RWPE1 (cell line): ENCODE results near the gene ZNHIT6.

Experiments
- CTCF ChIA-PET: fragments of 350-600 bp; sonication (Branson Sonifier 250); formaldehyde crosslinking; extraction: SDS; loops from one replicate; lab custom pipeline; 2021; lab: Yijun Ruan, JAX
- POLR2A ChIA-PET: fragments of 400-600 bp; formaldehyde crosslinking; extraction: SDS; loops from one replicate; lab custom pipeline; 2020; ENCODE audit warnings: antibody characterized with exemption; ENCODE audit not compliant: low non-redundant PET; lab: Yijun Ruan, JAX
- DNase-seq: peaks from one replicate; pipeline ENCODE4 v3.0.0; 2012; ENCODE audit warnings: low spot score
- H3K27ac ChIP-seq: fragments of 450-650 bp; 2 replicates; pipeline ENCODE4 v1.5.1; 2017
- TF ChIP-seq, protein P1 (sequence below): fragments of 450-650 bp; conservative IDR thresholded peaks from 2 replicates; pipeline ENCODE4 v1.5.1; 2017; ENCODE audit warnings: low read depth, mild to moderate bottlenecking

Gene ZNHIT6

DNA sequence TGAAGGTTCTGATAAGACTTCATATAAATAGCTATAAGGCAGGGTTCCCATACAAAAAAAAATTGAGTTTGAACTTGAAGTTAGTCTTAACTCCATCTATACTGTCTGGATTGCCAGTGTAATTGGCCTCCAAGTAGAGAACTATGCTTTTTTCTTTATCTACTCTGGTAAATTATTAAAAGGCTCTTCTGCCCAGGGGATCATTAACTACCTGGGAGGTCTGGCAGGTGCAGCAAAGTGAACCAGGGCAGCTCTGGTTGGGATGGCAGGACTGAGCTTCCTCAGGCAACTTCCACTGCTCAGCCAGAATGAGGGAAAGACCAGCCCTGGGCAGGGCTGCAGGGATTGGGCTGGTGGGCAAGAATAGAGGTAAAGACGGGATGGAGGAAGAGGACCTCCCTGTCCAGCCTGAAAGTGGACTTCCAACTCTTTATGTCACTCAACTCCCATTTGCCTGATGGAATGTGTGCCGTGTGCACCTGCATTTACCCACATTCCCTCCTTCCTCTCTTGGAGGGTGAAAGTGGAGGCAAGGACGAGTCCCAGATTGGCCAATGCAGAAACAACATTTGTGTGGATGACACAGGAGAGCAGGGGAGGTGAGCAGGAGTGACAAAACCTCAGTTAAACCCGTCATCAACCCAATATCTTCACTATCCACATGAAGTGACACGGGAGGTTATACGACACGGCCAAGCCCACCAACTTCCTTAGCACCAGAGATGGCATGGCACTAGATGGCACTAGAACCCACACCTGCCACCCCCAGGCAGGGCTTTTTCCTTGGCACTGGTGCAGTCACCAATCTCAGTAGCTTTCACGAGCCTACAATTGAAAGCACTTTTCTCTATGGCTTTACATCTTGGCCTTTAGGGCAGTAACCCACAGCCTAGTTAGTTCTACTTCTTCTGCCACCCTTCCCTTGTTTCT is 102.5 kb downstream of the ZNHIT6 start:
- CTCF ChIA-PET, result interaction anchor here (0.6 kb wide), 1 partner anchor 20 kb away, joined by 4 read pairs; no protein-coding TSS in a partner anchor
- no peak for DNase-seq
- TF ChIP-seq, protein P1, sequence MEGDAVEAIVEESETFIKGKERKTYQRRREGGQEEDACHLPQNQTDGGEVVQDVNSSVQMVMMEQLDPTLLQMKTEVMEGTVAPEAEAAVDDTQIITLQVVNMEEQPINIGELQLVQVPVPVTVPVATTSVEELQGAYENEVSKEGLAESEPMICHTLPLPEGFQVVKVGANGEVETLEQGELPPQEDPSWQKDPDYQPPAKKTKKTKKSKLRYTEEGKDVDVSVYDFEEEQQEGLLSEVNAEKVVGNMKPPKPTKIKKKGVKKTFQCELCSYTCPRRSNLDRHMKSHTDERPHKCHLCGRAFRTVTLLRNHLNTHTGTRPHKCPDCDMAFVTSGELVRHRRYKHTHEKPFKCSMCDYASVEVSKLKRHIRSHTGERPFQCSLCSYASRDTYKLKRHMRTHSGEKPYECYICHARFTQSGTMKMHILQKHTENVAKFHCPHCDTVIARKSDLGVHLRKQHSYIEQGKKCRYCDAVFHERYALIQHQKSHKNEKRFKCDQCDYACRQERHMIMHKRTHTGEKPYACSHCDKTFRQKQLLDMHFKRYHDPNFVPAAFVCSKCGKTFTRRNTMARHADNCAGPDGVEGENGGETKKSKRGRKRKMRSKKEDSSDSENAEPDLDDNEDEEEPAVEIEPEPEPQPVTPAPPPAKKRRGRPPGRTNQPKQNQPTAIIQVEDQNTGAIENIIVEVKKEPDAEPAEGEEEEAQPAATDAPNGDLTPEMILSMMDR, result no peak
- H3K27ac ChIP-seq, result no peak overlapping the region
- POLR2A ChIA-PET, result no interaction called here

DNA sequence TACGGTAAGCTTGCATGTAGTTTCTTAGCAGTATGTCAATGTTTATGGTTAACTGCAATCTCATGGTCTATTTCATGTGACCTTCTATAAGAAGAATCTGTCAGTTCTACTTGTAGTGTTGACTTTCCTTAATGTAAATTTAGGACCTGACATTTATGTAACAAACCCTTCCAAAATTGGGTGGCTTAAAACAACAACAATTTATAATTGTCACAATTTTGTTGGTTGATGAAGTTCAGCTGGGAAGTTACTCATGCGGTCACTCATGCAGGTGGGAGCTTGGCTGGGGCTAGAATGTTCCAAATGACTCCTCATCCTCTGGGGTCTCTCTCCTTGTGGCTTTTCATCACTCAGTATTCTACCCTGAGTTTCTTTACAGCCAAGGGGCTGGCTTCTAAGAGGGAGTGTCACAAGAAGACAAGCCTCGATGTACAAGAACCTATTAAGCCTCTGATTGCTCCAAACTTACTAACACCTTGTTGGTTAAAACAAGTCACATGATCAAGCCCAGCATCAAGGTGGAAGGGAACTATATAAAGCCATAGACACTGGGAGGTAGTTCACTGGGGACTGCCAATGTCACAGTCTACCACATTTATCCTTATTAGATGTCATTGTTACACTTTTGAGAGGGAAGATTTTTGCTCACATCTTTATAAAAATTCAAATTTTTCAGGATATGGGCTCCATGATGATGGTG is 103.8 kb downstream of the ZNHIT6 start:
- no peak for DNase-seq
- H3K27ac ChIP-seq, result no peak overlapping the region
- POLR2A ChIA-PET, result no interaction called here
- CTCF ChIA-PET, result no interaction called here
- TF ChIP-seq, protein P1, result no peak

DNA sequence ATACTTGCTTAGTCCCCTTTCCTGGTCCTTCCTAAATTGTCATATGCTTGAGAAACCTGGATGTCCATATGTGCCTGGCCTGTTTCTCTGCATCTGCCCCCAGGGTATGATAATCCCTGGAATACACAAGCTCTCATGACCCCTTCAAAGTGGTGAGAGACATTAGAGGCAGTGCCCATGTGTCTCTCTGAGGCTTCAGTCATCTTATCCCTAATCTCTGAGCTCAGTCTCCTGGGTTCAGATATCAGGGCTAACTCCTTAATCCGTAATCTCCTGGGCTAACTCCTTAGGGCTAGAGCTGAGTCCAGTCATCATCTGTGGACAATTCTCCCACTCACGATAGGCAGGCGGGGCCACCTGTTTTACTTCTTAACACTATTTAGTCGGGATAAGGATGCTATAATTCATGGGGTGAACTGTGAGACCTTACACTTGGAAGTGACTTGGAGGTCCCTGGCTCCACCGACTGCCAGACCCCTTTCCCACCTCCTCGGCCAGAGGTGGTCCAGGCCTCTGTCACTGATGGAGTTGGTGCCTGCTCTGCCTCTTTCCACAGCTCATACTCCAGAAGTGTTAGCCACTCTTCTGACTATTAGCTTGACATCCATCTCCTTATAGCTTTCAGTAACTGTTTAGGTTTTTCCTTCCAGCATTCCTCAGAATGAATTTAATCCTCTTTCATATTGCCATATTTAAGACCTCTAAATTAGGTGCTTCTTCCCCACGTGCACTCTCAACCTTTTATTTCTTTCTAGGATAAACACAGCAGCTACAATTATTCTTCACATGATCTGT is 105.0 kb downstream of the ZNHIT6 start:
- ChIA-PET CTCF (interaction anchor here (0.6 kb wide), 1 partner anchor 1134 kb away, joined by 5 read pairs; no protein-coding TSS in a partner anchor), POLR2A (no interaction called here)
- TF ChIP-seq, protein P1, result no peak
- H3K27ac ChIP-seq, result no peak overlapping the region
- DNase-seq, result no peak

DNA sequence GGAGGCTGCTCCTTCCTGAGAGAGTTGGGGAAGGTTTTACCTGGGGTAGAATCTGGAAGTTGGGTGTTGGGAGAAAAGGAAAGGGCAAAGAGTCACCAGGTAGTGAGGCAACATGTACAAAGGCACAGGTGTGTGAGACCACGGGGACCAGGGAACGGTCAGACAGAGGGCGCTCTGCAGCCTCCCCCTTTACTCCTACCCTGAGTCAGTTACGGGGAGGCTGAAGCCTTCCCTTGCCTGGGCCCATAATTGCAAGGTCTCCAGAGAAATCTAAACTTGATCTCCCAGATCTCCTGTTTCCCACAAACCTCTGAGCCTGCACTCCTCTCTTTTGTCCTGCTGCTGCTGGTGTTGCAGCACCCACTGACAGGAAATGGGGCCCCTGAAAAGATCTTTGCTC is 105.7 kb downstream of the ZNHIT6 start:
- ChIA-PET CTCF (interaction anchor here (0.6 kb wide), 1 partner anchor 1134 kb away, joined by 5 read pairs; no protein-coding TSS in a partner anchor), POLR2A (no interaction called here)
- no peak for DNase-seq
- TF ChIP-seq, protein P1, result no peak
- H3K27ac ChIP-seq, result no peak overlapping the region

DNA sequence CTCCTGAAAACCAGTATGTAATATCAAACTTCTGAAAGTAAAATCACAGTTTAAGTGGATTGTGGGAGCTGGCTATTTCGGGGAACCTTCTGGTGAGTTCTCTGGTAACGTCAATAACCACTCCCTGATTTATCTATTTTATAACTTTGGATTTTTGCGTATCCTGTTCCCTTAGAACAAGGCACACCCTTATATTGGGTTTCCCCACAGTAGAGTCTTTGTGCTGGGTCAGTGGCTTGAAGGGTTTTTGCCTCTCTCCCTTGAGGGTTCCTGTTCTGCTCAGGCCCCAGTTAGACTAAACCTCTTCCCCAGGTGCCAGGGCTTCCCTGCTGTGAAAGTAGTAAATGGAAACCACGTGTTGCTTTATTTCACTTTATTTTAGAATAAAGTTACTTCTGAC is 106.3 kb downstream of the ZNHIT6 start:
- ChIA-PET POLR2A (no interaction called here), CTCF (no interaction called here)
- TF ChIP-seq, protein P1, result no peak
- H3K27ac ChIP-seq, result no peak overlapping the region
- DNase-seq, result no peak

DNA sequence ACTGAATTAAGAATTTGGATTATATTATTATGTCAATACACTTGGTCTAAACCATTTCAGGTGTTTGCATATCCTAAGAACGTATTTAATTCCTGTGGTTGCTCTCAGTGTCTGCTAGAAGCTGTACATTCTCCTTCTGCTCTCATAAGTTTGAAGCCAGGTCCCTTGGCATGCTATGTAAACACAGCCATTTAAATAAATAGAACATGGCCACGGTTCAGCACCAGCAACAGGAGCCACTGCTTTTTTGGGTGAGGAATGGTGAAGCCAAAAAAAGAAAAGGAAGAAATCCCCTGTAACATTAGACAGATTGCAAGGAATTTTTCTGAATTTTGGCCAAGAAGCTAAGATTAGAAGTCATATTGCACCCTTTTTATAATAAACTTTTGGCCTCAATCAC is 108.6 kb downstream of the ZNHIT6 start:
- DNase-seq, result no peak
- ChIA-PET CTCF (no interaction called here), POLR2A (no interaction called here)
- TF ChIP-seq, protein P1, result no peak
- no peak overlapping the region for H3K27ac ChIP-seq
